Measurements from ENCODE around the gene GRIP1. TPM values are rescaled to one million over a fixed set of nuclear protein-coding genes. Genes with fewer than 3 reads are reported as not detected.

The GRIP1 gene, protein sequence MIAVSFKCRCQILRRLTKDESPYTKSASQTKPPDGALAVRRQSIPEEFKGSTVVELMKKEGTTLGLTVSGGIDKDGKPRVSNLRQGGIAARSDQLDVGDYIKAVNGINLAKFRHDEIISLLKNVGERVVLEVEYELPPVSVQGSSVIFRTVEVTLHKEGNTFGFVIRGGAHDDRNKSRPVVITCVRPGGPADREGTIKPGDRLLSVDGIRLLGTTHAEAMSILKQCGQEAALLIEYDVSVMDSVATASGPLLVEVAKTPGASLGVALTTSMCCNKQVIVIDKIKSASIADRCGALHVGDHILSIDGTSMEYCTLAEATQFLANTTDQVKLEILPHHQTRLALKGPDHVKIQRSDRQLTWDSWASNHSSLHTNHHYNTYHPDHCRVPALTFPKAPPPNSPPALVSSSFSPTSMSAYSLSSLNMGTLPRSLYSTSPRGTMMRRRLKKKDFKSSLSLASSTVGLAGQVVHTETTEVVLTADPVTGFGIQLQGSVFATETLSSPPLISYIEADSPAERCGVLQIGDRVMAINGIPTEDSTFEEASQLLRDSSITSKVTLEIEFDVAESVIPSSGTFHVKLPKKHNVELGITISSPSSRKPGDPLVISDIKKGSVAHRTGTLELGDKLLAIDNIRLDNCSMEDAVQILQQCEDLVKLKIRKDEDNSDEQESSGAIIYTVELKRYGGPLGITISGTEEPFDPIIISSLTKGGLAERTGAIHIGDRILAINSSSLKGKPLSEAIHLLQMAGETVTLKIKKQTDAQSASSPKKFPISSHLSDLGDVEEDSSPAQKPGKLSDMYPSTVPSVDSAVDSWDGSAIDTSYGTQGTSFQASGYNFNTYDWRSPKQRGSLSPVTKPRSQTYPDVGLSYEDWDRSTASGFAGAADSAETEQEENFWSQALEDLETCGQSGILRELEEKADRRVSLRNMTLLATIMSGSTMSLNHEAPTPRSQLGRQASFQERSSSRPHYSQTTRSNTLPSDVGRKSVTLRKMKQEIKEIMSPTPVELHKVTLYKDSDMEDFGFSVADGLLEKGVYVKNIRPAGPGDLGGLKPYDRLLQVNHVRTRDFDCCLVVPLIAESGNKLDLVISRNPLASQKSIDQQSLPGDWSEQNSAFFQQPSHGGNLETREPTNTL
- total RNA-seq (2014; rRNA removed; shearing (Covaris generic)), result 12.7 and 13.7 TPM in 2 replicates
- polyA plus RNA-seq (2016; fragmentation: Nextera tagmentation; extraction: Ambion mirVana), result 4.5 and 5.1 TPM in 2 replicates
- long read RNA-seq, partial matches to known transcripts, result 0 of 1 reads
- long read RNA-seq, other reads (novel, unspliced or antisense), result 1 of 1 reads

- no peaks in the 10 kb centered on the region for H3K79me2 ChIP-seq (replicated peaks; ENCODE audit: insufficient read depth)
- H3K27me3 ChIP-seq (ENCODE audit: insufficient read depth), result no peaks in the 10 kb centered on the region
- 0 out of 2 replicates have a peak, but pooled peaks cover 5% of the 10 kb centered on the region for H3K9me2 ChIP-seq (ENCODE audit: insufficient read depth)
- ATAC-seq (peak; percentile 72), DNase-seq (ENCODE audit: low spot score) (peak; percentile 27)
- H3K27ac ChIP-seq (ENCODE audit: low read depth), result no peak within 1 kb of the TSS
- H3K9me3 Mint-ChIP-seq, result no peaks in the 10 kb centered on the region
- H2AFZ ChIP-seq, result no peak within 1 kb of the TSS
- peaks cover 12% of the 10 kb centered on the region for H3K4me1 ChIP-seq (ENCODE audit: insufficient read depth)
- no peaks in the 10 kb centered on the region for H4K20me1 ChIP-seq (replicated peaks; ENCODE audit: insufficient read depth)
- peaks cover 31% of the 10 kb centered on the region for H3K4me1 Mint-ChIP-seq
- no peak within 1 kb of the TSS for H3K4me2 ChIP-seq
- H3F3A ChIP-seq (replicated peaks; ENCODE audit: low read depth), result no peaks in the 10 kb centered on the region
- no peak within 1 kb of the TSS for H3K4me3 ChIP-seq
- H3K4me3 Mint-ChIP-seq, result no peak within 1 kb of the TSS
- no peaks in the 10 kb centered on the region for H3K27me3 Mint-ChIP-seq (ENCODE audit: insufficient read depth, low read depth, poor library complexity)
- H3K36me3 Mint-ChIP-seq (ENCODE audit: low read depth), result no peaks in the 10 kb centered on the region
- H3K27ac Mint-ChIP-seq, result peak within 1 kb of the TSS; percentile 64
- no peaks in the 10 kb centered on the region for H3K36me3 ChIP-seq (ENCODE audit: insufficient read depth)
- TF ChIP-seq, protein P1, sequence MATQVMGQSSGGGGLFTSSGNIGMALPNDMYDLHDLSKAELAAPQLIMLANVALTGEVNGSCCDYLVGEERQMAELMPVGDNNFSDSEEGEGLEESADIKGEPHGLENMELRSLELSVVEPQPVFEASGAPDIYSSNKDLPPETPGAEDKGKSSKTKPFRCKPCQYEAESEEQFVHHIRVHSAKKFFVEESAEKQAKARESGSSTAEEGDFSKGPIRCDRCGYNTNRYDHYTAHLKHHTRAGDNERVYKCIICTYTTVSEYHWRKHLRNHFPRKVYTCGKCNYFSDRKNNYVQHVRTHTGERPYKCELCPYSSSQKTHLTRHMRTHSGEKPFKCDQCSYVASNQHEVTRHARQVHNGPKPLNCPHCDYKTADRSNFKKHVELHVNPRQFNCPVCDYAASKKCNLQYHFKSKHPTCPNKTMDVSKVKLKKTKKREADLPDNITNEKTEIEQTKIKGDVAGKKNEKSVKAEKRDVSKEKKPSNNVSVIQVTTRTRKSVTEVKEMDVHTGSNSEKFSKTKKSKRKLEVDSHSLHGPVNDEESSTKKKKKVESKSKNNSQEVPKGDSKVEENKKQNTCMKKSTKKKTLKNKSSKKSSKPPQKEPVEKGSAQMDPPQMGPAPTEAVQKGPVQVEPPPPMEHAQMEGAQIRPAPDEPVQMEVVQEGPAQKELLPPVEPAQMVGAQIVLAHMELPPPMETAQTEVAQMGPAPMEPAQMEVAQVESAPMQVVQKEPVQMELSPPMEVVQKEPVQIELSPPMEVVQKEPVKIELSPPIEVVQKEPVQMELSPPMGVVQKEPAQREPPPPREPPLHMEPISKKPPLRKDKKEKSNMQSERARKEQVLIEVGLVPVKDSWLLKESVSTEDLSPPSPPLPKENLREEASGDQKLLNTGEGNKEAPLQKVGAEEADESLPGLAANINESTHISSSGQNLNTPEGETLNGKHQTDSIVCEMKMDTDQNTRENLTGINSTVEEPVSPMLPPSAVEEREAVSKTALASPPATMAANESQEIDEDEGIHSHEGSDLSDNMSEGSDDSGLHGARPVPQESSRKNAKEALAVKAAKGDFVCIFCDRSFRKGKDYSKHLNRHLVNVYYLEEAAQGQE (IDR thresholded peaks at IDR 0.05; ENCODE audit: unreplicated experiment), result no peak
- TF ChIP-seq JUNB (IDR thresholded peaks at IDR 0.05; ENCODE audit: unreplicated experiment), result no peak
- TF ChIP-seq NANOG (IDR thresholded peaks at IDR 0.05; ENCODE audit: borderline replicate concordance), result no peak
- TF ChIP-seq EZH2phosphoT487 (IDR thresholded peaks at IDR 0.05; ENCODE audit: unreplicated experiment), result no peak
- TF ChIP-seq ZNF114 (CRISPR knock-in tag; IDR thresholded peaks at IDR 0.05), result no peak
- TF ChIP-seq ETS1 (IDR thresholded peaks at IDR 0.05), result no peak
- TF ChIP-seq STAT1 (IDR thresholded peaks at IDR 0.05; ENCODE audit: unreplicated experiment), result no peak
- TF ChIP-seq EZH2 (IDR thresholded peaks at IDR 0.05; ENCODE audit: low read depth, unreplicated experiment), result no peak
- TF ChIP-seq, protein P2, sequence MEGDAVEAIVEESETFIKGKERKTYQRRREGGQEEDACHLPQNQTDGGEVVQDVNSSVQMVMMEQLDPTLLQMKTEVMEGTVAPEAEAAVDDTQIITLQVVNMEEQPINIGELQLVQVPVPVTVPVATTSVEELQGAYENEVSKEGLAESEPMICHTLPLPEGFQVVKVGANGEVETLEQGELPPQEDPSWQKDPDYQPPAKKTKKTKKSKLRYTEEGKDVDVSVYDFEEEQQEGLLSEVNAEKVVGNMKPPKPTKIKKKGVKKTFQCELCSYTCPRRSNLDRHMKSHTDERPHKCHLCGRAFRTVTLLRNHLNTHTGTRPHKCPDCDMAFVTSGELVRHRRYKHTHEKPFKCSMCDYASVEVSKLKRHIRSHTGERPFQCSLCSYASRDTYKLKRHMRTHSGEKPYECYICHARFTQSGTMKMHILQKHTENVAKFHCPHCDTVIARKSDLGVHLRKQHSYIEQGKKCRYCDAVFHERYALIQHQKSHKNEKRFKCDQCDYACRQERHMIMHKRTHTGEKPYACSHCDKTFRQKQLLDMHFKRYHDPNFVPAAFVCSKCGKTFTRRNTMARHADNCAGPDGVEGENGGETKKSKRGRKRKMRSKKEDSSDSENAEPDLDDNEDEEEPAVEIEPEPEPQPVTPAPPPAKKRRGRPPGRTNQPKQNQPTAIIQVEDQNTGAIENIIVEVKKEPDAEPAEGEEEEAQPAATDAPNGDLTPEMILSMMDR (conservative IDR thresholded peaks at IDR 0.05; ENCODE audit: low read depth in 2 of 2), result no peak
- no peak for TF ChIP-seq POLR2AphosphoS5 (IDR thresholded peaks at IDR 0.05; ENCODE audit: low read depth)
- no peak for TF ChIP-seq CREB1 (CRISPR knock-in tag; IDR thresholded peaks at IDR 0.05; ENCODE audit: low read depth)
- no peak for TF ChIP-seq ZNF331 (CRISPR knock-in tag; IDR thresholded peaks at IDR 0.05; ENCODE audit: low read depth)
Observed at GRCh38 chr12:66678338-66679275, at the start of gene GRIP1. Gene GRIP1 (minus strand): TSS chr12:66679076. CDS start chr12:66678904, 172 bp downstream.
